Activated naive CD8-positive, alpha-beta T cell treated with anti-CD3 and anti-CD28 coated beads, Interleukin-2, amount 10 ng/mL, durations not matched to agents 7 days and 5 days (primary cell): ENCODE measurements around the gene MCHR1. TPM values are rescaled to one million over a fixed set of nuclear protein-coding genes. Genes with fewer than 3 reads are reported as not detected.

ENCODE experiments used
- ATAC-seq: fragments of 150-1000 bp; cut with Tn5 transposase; one replicate; pipeline ENCODE4 v1.10.0; 2021; ENCODE audit warnings: low read depth, moderate library complexity
- POLR2A ChIA-PET: fragments of 350-600 bp; sonication (Branson Sonifier 250); formaldehyde crosslinking; loops from one replicate; lab custom pipeline; 2021; ENCODE audit warnings: antibody characterized with exemption; lab: Charles Lee
- DNase-seq: peaks from one replicate; pipeline ENCODE4 v3.0.0; 2021
- H3K27ac Mint-ChIP-seq: one replicate; pipeline ENCODE4 v1.8.0; 2022; ENCODE audit warnings: mild to moderate bottlenecking, mixed read lengths
- H3K27me3 Mint-ChIP-seq: one replicate; pipeline ENCODE4 v1.8.0; 2022; ENCODE audit warnings: mild to moderate bottlenecking, moderate library complexity, mixed read lengths
- H3K36me3 Mint-ChIP-seq: one replicate; pipeline ENCODE4 v1.8.0; 2021; ENCODE audit warnings: mild to moderate bottlenecking, mixed read lengths
- H3K4me1 Mint-ChIP-seq: one replicate; pipeline ENCODE4 v1.8.0; 2021; ENCODE audit warnings: mixed read lengths
- H3K4me3 Mint-ChIP-seq: one replicate; pipeline ENCODE4 v1.8.0; 2022; ENCODE audit warnings: mild to moderate bottlenecking, moderate library complexity, mixed read lengths
- H3K9me3 Mint-ChIP-seq: one replicate; pipeline ENCODE4 v1.8.0; 2021; ENCODE audit warnings: mixed read lengths
- total RNA-seq, 2 experiments: library from RNA; stranded (reverse); gene quantifications; one replicate each; pipeline ENCODE4 v1.2.3, GENCODE V29; 2021

Gene MCHR1
- total RNA-seq, 2 experiments from 2014 or later: not detected

- Mint-ChIP-seq H3K36me3 (peaks cover 1% of the 10 kb centered on the region), H3K27ac (peak overlapping the region; percentile 98), H3K4me1 (peaks cover 32% of the 10 kb centered on the region), H3K9me3 (peaks cover 1% of the 10 kb centered on the region), H3K4me3 (peak overlapping the region; percentile 84), H3K27me3 (no peaks in the 10 kb centered on the region)
- ATAC-seq (peak; percentile 75), DNase-seq (no peak)
- POLR2A ChIA-PET: interaction anchor here (0.6 to 1.5 kb wide), 8 partner anchors 10 to 198 kb away, joined by 3 to 7 read pairs (median 4); no protein-coding TSS in a partner anchor
Measured at GRCh38 chr22:40726514-40726913, 47.2 kb downstream of the MCHR1 start.

DNA sequence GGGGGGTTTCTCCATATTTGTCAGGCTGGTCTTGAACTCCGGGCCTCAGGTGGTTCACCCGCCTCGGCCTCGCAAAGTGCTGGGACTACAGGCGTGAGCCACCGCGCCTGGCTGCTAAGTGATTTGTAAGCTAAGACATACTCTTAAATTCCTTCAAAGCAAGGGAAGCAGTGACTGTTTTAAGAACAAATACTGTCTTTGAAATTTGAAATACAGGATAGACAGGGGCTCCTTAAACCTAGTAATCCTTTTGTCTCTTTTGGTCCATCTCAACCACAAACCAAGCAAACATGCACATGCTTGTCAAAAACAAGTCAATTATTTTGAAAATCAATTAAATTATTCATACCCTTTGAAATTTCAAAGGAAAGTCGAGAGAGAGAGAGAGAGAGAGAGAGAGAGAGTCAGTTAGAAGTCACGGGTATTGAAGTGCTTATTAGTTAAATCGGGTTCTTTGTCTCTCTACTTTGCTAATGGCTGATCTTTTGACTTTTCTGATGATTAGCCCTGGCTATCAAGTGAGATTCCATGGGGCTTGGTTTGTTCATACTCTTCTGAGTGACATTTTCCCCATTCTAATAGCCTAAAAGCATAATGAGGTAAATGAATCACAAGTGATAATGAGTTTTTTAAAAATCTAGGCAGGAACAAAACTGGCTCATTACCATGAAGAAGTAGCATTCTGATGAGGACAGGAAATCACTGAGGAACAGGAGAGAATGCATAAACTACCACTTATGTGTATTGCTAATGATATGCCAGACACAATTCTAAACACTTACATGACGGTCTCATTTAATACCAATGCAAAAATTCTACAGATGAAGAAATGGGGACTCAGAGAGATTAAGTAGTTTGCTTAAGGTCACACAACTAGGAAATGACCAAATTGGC is 48.0 kb downstream of the MCHR1 start:
- peak; percentile 45 for DNase-seq
- H3K9me3 Mint-ChIP-seq: peaks cover 1% of the 10 kb centered on the region
- H3K36me3 Mint-ChIP-seq: peaks cover 1% of the 10 kb centered on the region
- no peaks in the 10 kb centered on the region for H3K27me3 Mint-ChIP-seq
- H3K4me1 Mint-ChIP-seq: peaks cover 35% of the 10 kb centered on the region
- ATAC-seq: no peak
- H3K27ac Mint-ChIP-seq: peak overlapping the region; percentile 98
- POLR2A ChIA-PET: interaction anchor here (0.6 to 1.5 kb wide), 7 partner anchors 11 to 199 kb away, joined by 3 to 7 read pairs (median 4); no protein-coding TSS in a partner anchor
- peak overlapping the region; percentile 84 for H3K4me3 Mint-ChIP-seq

GRCh38 chr22:40727964-40728615 is 48.8 kb downstream of the MCHR1 start:
- POLR2A ChIA-PET: interaction anchor here (0.8 to 2.2 kb wide), 14 partner anchors 10 to 718 kb away, joined by 3 to 15 read pairs (median 4); partner anchors contain the start of genes RBX1, ST13, TOB2 and XPNPEP3
- H3K9me3 Mint-ChIP-seq: peaks cover 1% of the 10 kb centered on the region
- H3K4me3 Mint-ChIP-seq: peak overlapping the region; percentile 66
- DNase-seq (no peak), ATAC-seq (peak; percentile 2)
- H3K4me1 Mint-ChIP-seq: peaks cover 41% of the 10 kb centered on the region
- peaks cover 1% of the 10 kb centered on the region for H3K36me3 Mint-ChIP-seq
- no peaks in the 10 kb centered on the region for H3K27me3 Mint-ChIP-seq
- peak overlapping the region; percentile 99 for H3K27ac Mint-ChIP-seq

- peak overlapping the region; percentile 99 for H3K27ac Mint-ChIP-seq
- POLR2A ChIA-PET: interaction anchor here (0.8 to 2.2 kb wide), 14 partner anchors 11 to 718 kb away, joined by 3 to 15 read pairs (median 4); partner anchors contain the start of genes RBX1, SLC25A17, ST13 and TOB2
- H3K4me1 Mint-ChIP-seq: peaks cover 39% of the 10 kb centered on the region
- H3K36me3 Mint-ChIP-seq: peaks cover 1% of the 10 kb centered on the region
- H3K4me3 Mint-ChIP-seq: peak overlapping the region; percentile 66
- peaks cover 1% of the 10 kb centered on the region for H3K9me3 Mint-ChIP-seq
- DNase-seq (peak; percentile 69), ATAC-seq (peak; percentile 67)
- no peaks in the 10 kb centered on the region for H3K27me3 Mint-ChIP-seq
Measured at GRCh38 chr22:40728731-40729189, 49.5 kb downstream of the MCHR1 start.

GRCh38 chr22:40729284-40729683 is 50.0 kb downstream of the MCHR1 start:
- peaks cover 1% of the 10 kb centered on the region for H3K9me3 Mint-ChIP-seq
- H3K4me3 Mint-ChIP-seq: no peak overlapping the region
- ATAC-seq (no peak), DNase-seq (no peak)
- peaks cover 1% of the 10 kb centered on the region for H3K36me3 Mint-ChIP-seq
- H3K4me1 Mint-ChIP-seq: peaks cover 39% of the 10 kb centered on the region
- peak overlapping the region; percentile 99 for H3K27ac Mint-ChIP-seq
- POLR2A ChIA-PET: interaction anchor here (1.1 to 2.2 kb wide), 12 partner anchors 12 to 222 kb away, joined by 3 to 15 read pairs (median 4); partner anchors contain the start of genes RBX1, SLC25A17, ST13 and XPNPEP3
- H3K27me3 Mint-ChIP-seq: no peaks in the 10 kb centered on the region

Other genes starting within 250 kb of the MCHR1 start
- 10 to 100 TPM; 72.5 to 76.3 TPM for gene MRTFA, start 42.8 kb upstream of the MCHR1 start, total RNA-seq
- gene SLC25A17, start 139.9 kb downstream of the MCHR1 start, total RNA-seq: 10 to 100 TPM; 17.8 to 20.6 TPM
- 100 to 1,000 TPM; 131 to 138 TPM for gene ST13, start 177.2 kb downstream of the MCHR1 start, total RNA-seq
- gene XPNPEP3, start 177.7 kb downstream of the MCHR1 start, total RNA-seq: 10 to 100 TPM; 14.7 to 15.1 TPM
- not detected for gene DNAJB7, start 182.6 kb downstream of the MCHR1 start, total RNA-seq